ENCODE data around the gene MED4.

GRCh38 chr13:48040896-48041295 lies 54.0 kb downstream of the MED4 start:
- TF ChIP-seq EZH2 (optimal IDR thresholded peaks at IDR 0.05; ENCODE audit: low read depth, low read length) = no peak
- TF ChIP-seq, protein P1, sequence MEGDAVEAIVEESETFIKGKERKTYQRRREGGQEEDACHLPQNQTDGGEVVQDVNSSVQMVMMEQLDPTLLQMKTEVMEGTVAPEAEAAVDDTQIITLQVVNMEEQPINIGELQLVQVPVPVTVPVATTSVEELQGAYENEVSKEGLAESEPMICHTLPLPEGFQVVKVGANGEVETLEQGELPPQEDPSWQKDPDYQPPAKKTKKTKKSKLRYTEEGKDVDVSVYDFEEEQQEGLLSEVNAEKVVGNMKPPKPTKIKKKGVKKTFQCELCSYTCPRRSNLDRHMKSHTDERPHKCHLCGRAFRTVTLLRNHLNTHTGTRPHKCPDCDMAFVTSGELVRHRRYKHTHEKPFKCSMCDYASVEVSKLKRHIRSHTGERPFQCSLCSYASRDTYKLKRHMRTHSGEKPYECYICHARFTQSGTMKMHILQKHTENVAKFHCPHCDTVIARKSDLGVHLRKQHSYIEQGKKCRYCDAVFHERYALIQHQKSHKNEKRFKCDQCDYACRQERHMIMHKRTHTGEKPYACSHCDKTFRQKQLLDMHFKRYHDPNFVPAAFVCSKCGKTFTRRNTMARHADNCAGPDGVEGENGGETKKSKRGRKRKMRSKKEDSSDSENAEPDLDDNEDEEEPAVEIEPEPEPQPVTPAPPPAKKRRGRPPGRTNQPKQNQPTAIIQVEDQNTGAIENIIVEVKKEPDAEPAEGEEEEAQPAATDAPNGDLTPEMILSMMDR (IDR thresholded peaks at IDR 0.05; ENCODE audit: low read length) = no peak

All from MM.1S (cell line).